Measurements from ENCODE around the gene PYCR2. TPM values are rescaled to one million over a fixed set of nuclear protein-coding genes. Genes with fewer than 3 reads are reported as not detected.

Gene PYCR2
- total and polyA plus RNA-seq, 3 experiments from 2014 or later: 92.5 to 131 (median 130) TPM

DNA sequence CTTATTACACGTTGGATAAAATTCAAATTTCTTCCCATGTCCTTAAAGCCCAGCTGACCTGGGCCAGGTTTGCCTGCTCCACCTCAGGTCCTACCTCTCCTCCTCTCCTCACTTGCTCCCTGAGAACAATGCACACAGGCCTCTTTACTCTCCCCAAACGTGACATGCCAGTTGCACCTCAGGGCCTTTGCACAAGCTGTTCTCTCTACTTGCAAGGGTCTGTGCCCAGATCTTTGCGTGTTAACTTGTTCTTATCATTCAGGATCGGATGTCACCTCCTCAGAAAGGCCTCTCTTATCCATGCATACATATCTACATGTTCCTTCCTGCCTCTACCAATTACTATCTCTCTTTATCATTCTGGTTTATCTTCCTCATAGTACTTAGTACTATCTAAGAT lies 20.4 kb downstream of the PYCR2 start:
- Histone ChIP-seq H3K27me3 (ENCODE audit: insufficient read depth, low read length, poor library complexity, severe bottlenecking) (no peaks in the 10 kb centered on the region), H3K36me3 (ENCODE audit: insufficient read depth, low read length) (no peaks in the 10 kb centered on the region), H3K9me3 (ENCODE audit: low read length) (no peaks in the 10 kb centered on the region), H3K4me3 (ENCODE audit: low read length) (no peak overlapping the region), H3K27ac (ENCODE audit: low read depth, low read length) (no peak overlapping the region), H3K4me1 (ENCODE audit: insufficient read depth, low read length) (peaks cover 14% of the 10 kb centered on the region)
- Mint-ChIP-seq H3K4me1 (peaks cover 23 to 29% (median 26%) of the 10 kb centered on the region in 3 donors), H3K4me3 (no peak overlapping the region), H3K36me3 (no peaks in the 10 kb centered on the region), H3K27ac (peak overlapping the region in 3 of 8 donors; percentile 2 to 67 (median 4)), H3K27me3 (no peaks in the 10 kb centered on the region), H3K9me3 (no peaks in the 10 kb centered on the region)
- ChIA-PET POLR2A (no interaction called here), CTCF (interaction anchor here (0.9 to 12.5 kb wide), 2 partner anchors 8 to 23 kb away, joined by 3 to 117 read pairs; partner anchors contain the start of gene TMEM63A)
- DNase-seq: no peak

DNA sequence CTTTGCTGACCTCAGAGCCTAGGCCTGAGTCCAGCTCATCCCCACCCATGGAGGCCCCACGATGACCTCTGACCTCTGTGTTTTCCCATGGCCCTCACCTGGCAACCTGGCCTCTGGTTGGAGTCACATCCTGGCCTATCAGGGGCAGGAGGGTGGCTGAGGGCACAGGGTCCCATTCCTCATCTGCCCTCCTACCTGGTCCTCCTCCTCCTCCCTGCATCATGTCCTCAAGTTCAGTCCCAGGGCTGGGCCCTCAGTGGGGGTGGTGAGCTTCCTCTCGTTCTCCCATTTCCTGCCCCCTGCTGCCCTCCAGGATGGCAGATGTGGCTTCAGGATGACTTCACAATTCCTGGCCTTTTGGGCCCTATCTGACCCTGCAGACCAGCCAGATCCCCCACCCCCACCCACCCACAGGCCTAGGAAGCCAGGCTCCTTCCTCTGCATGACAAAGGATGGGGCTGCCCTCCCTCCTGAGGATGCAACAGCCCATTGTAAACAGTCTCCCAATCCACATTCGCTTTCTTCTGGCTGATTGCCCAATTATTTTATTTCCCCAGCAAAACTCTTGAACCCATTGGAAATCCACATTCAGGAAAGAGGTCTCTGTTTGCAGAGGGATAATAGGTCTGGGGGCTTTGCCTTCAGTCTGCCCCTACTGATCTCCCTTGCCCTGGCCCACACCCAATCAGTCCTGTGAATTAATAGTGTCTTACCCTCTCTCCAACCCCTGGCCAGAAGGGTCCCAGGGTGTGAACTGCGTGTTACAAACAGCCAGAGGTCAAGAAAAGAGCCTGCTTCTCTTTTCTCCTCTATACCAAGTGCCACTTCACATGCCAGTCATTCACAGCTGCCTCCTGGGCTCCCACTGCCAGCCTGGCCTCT lies 24.8 kb downstream of the PYCR2 start:
- DNase-seq: no peak
- Mint-ChIP-seq H3K4me3 (peak overlapping the region in 6 of 7 donors; percentile 28 to 82 (median 42)), H3K36me3 (no peaks in the 10 kb centered on the region), H3K4me1 (peaks cover 42 to 56% (median 46%) of the 10 kb centered on the region in 3 donors), H3K27ac (peak overlapping the region; percentile 78 to 92 (median 87)), H3K27me3 (no peaks in the 10 kb centered on the region), H3K9me3 (no peaks in the 10 kb centered on the region)
- ChIA-PET POLR2A (interaction anchor here (1.2 to 3.6 kb wide), 4 partner anchors 10 to 28 kb away, joined by 3 to 95 read pairs (median 10); partner anchors contain the start of genes LEFTY1, PYCR2 and TMEM63A), CTCF (interaction anchor here (5.0 to 5.9 kb wide), 2 partner anchors 11 to 18 kb away, joined by 42 to 56 read pairs; partner anchors contain the start of gene TMEM63A)
- Histone ChIP-seq H3K4me1 (ENCODE audit: insufficient read depth, low read length) (peaks cover 44% of the 10 kb centered on the region), H3K27me3 (ENCODE audit: insufficient read depth, low read length, poor library complexity, severe bottlenecking) (no peaks in the 10 kb centered on the region), H3K36me3 (ENCODE audit: insufficient read depth, low read length) (no peaks in the 10 kb centered on the region), H3K27ac (ENCODE audit: low read depth, low read length) (no peak overlapping the region), H3K4me3 (ENCODE audit: low read length) (no peak overlapping the region), H3K9me3 (ENCODE audit: low read length) (no peaks in the 10 kb centered on the region)

DNA sequence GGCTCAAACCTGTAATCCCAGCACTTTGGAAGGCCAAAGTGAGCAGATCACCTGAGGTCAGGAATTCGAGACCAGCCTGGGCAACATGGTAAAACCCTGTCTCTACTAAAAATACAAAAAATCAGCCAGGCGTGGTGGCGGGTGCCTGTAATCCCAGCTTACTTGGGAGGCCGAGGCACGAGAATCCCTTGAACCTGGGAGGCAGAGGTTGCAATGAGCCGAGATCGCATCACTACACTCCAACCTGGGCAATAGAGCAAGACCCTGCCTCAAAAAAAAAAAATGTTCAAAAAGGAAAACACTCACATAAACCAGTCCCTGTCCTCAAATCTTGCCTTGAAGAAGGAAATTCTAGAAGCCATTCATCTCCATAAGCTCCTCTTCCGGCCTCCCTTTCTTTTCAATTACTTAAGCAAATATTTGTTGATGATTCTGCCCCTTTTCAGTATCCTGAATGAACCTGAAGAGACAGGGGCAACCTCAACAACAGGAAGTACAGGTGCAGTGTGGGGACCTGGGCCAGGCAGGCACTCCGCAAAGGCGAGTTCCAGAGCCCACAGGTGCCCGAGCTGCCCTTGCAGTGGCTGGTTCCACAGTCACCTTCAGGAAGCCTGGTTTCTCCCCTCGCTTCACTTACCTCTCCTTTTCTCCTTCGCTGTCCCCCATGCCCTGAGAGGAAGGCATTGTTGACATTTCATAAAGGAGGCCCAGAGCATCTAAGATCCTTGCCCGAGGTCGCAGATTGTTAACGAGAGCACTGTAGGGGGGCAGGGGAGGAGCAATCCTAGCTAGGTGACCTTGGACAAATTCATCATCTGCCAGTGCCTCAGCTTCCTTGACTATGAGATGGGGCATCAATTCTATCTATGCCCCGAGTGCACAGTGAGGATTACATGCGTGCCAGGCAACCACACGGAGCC lies 26.2 kb downstream of the PYCR2 start:
- peaks cover 45 to 62% (median 53%) of the 10 kb centered on the region in 3 donors for H3K4me1 Mint-ChIP-seq
- H3K36me3 Mint-ChIP-seq: no peaks in the 10 kb centered on the region
- no peaks in the 10 kb centered on the region for H3K9me3 Mint-ChIP-seq
- H3K4me3 ChIP-seq (ENCODE audit: low read length): no peak overlapping the region
- peak overlapping the region; percentile 0 for H3K27ac ChIP-seq (ENCODE audit: low read depth, low read length)
- no peaks in the 10 kb centered on the region for H3K36me3 ChIP-seq (ENCODE audit: insufficient read depth, low read length)
- POLR2A ChIA-PET: interaction anchor here (0.6 to 3.6 kb wide), 13 partner anchors 9 to 1523 kb away, joined by 3 to 95 read pairs (median 5); partner anchors contain the start of genes H3-3A, LEFTY1, PARP1 and PYCR2
- peak in 3 of 5 donors; percentile 48 to 77 (median 61) for DNase-seq
- H3K4me1 ChIP-seq (ENCODE audit: insufficient read depth, low read length): peaks cover 44% of the 10 kb centered on the region
- H3K27ac Mint-ChIP-seq: peak overlapping the region; percentile 90 to 98 (median 95)
- H3K27me3 ChIP-seq (ENCODE audit: insufficient read depth, low read length, poor library complexity, severe bottlenecking): no peaks in the 10 kb centered on the region
- peak overlapping the region; percentile 46 to 84 (median 82) for H3K4me3 Mint-ChIP-seq
- H3K9me3 ChIP-seq (ENCODE audit: low read length): no peaks in the 10 kb centered on the region
- no peaks in the 10 kb centered on the region for H3K27me3 Mint-ChIP-seq
- CTCF ChIA-PET: interaction anchor here (1.3 to 5.9 kb wide), 8 partner anchors 9 to 453 kb away, joined by 3 to 56 read pairs (median 8); partner anchors contain the start of genes LEFTY1, SRP9 and TMEM63A

DNA sequence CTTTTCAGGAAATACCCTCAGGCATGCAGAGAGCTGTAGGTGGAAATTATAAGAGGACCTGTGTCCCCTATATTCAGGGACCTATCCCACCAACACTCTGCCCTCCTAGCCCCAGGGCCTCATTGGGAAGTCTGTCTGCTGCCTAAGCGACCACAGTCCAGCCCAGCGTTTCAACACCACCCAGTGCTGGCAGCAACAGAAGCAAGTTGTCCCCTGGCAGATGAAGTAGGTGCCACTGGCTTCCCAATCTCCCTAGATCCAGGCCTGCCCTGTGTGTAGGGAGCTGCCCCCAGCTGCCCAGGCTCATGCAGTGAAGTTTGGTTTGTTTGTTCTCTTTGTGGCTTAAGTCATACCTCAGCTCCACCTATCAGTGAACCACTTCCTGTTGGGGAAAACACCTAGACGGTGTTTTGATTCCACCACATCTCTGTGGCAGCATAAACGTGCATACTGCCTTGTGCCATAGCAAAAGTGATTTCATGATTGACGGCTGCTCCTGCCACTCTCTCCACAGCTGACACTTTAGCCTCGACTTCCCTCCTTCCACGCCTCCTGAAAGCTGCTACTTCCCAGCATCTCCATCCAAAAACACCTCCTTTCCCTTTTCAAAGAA lies 27.0 kb downstream of the PYCR2 start:
- POLR2A ChIA-PET: interaction anchor here (0.6 to 3.6 kb wide), 11 partner anchors 14 to 511 kb away, joined by 3 to 95 read pairs (median 6); partner anchors contain the start of genes H3-3A, PARP1, PYCR2 and SRP9
- H3K9me3 ChIP-seq (ENCODE audit: low read length): no peaks in the 10 kb centered on the region
- peaks cover 44% of the 10 kb centered on the region for H3K4me1 ChIP-seq (ENCODE audit: insufficient read depth, low read length)
- peaks cover 45 to 62% (median 53%) of the 10 kb centered on the region in 3 donors for H3K4me1 Mint-ChIP-seq
- H3K4me3 Mint-ChIP-seq: peak overlapping the region; percentile 28 to 84 (median 82)
- H3K27ac ChIP-seq (ENCODE audit: low read depth, low read length): peak overlapping the region; percentile 45
- CTCF ChIA-PET: interaction anchor here (1.3 to 5.9 kb wide), 8 partner anchors 8 to 452 kb away, joined by 3 to 56 read pairs (median 8); partner anchors contain the start of genes LEFTY1, SRP9 and TMEM63A
- no peaks in the 10 kb centered on the region for H3K9me3 Mint-ChIP-seq
- H3K27ac Mint-ChIP-seq: peak overlapping the region; percentile 90 to 98 (median 95)
- H3K27me3 Mint-ChIP-seq: no peaks in the 10 kb centered on the region
- H3K4me3 ChIP-seq (ENCODE audit: low read length): peak overlapping the region; percentile 48
- peak; percentile 46 to 89 (median 85) for DNase-seq
- no peaks in the 10 kb centered on the region for H3K36me3 Mint-ChIP-seq
- no peaks in the 10 kb centered on the region for H3K36me3 ChIP-seq (ENCODE audit: insufficient read depth, low read length)
- H3K27me3 ChIP-seq (ENCODE audit: insufficient read depth, low read length, poor library complexity, severe bottlenecking): no peaks in the 10 kb centered on the region

DNA sequence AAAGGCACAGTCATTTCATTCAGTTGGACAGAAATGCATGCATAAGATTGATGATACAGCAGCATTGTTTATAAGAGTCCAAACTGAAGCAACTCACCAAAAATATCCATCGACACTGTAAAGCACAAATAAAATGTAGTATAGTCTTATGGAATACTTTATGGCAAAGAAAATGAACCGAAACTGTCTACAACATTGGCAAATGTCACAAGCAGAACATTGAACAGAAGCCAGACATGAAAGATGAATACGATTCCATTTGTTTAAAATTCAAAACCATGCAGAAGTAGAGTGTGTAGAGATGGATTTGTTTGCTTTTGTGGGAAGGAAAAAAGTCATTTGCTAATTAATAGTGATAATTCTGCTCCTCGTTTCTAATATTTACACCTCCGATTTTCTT lies 27.6 kb downstream of the PYCR2 start:
- no peak for DNase-seq
- Mint-ChIP-seq H3K27me3 (no peaks in the 10 kb centered on the region), H3K27ac (peak overlapping the region; percentile 90 to 98 (median 95)), H3K9me3 (no peaks in the 10 kb centered on the region), H3K36me3 (no peaks in the 10 kb centered on the region), H3K4me1 (peaks cover 46 to 62% (median 53%) of the 10 kb centered on the region in 3 donors), H3K4me3 (peak overlapping the region; percentile 28 to 84 (median 82))
- Histone ChIP-seq H3K4me3 (ENCODE audit: low read length) (peak overlapping the region; percentile 48), H3K9me3 (ENCODE audit: low read length) (no peaks in the 10 kb centered on the region), H3K27ac (ENCODE audit: low read depth, low read length) (peak overlapping the region; percentile 45), H3K4me1 (ENCODE audit: insufficient read depth, low read length) (peaks cover 44% of the 10 kb centered on the region), H3K27me3 (ENCODE audit: insufficient read depth, low read length, poor library complexity, severe bottlenecking) (no peaks in the 10 kb centered on the region), H3K36me3 (ENCODE audit: insufficient read depth, low read length) (no peaks in the 10 kb centered on the region)
- POLR2A ChIA-PET: interaction anchor here (1.2 to 3.6 kb wide), 7 partner anchors 15 to 429 kb away, joined by 3 to 95 read pairs (median 13); partner anchors contain the start of genes H3-3A, PYCR2, SRP9 and TMEM63A
- CTCF ChIA-PET: interaction anchor here (0.7 to 5.9 kb wide), 8 partner anchors 7 to 452 kb away, joined by 3 to 56 read pairs (median 8); partner anchors contain the start of genes LEFTY1 and TMEM63A

DNA sequence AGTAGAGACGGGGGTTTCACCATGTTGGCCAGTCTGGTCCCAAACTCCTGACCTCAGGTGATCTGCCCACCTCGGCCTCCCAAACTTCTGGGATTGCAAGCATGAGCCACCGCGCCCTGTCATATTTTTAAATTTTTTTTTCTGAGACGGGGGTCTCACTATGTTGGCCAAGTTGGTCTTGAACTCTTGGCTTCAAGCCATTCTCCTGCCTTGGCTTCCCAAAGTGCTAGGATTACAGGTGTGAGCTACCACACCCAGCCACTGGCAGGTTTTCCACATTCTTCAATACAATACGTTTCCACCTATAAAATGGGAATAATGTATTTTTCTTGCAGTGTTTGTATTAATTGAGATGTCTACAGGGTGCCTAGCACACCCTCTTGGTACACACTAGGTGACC lies 31.7 kb downstream of the PYCR2 start:
- ChIA-PET CTCF (interaction anchor here (1.1 to 1.3 kb wide), 2 partner anchors 11 to 15 kb away, joined by 3 read pairs; no protein-coding TSS in a partner anchor), POLR2A (interaction anchor here (2.0 kb wide), 1 partner anchor 9 kb away, joined by 5 read pairs; no protein-coding TSS in a partner anchor)
- Mint-ChIP-seq H3K9me3 (no peaks in the 10 kb centered on the region), H3K4me1 (peaks cover 20 to 42% (median 24%) of the 10 kb centered on the region in 3 donors), H3K36me3 (no peaks in the 10 kb centered on the region), H3K27ac (no peak overlapping the region), H3K27me3 (peaks cover 0 to 1% of the 10 kb centered on the region in 2 donors), H3K4me3 (no peak overlapping the region)
- Histone ChIP-seq H3K4me1 (ENCODE audit: insufficient read depth, low read length) (peaks cover 18% of the 10 kb centered on the region), H3K27me3 (ENCODE audit: insufficient read depth, low read length, poor library complexity, severe bottlenecking) (no peaks in the 10 kb centered on the region), H3K36me3 (ENCODE audit: insufficient read depth, low read length) (no peaks in the 10 kb centered on the region), H3K27ac (ENCODE audit: low read depth, low read length) (no peak overlapping the region), H3K4me3 (ENCODE audit: low read length) (no peak overlapping the region), H3K9me3 (ENCODE audit: low read length) (no peaks in the 10 kb centered on the region)
- no peak for DNase-seq

Measured in CD8-positive, alpha-beta memory T cell (primary cell).